HepG2 (cell line): Measurements from ENCODE around the gene KDM2B. TPM values are rescaled to one million over a fixed set of nuclear protein-coding genes. Genes with fewer than 3 reads are reported as not detected.

Experiments
- ATAC-seq: fragments of 200-7000 bp; cut with Tn5 transposase; 3 replicates; pipeline ENCODE4 v1.9.1; 2020; ENCODE audit warnings: mild to moderate bottlenecking, moderate library complexity
- BruUV-seq: library from RNA; stranded (reverse); fragments of 400-500 nt; replicated peaks from 2 replicates; lab custom pipeline; 2021; lab: Mats Ljungman, UMichigan
- CTCF ChIA-PET: fragments of 300-600 bp; formaldehyde crosslinking; extraction: SDS; loops from one replicate; lab custom pipeline; 2021; ENCODE audit warnings: low total read pairs, inconsistent platforms, low intra/inter-chr PET ratio; lab: Yijun Ruan, JAX
- POLR2A ChIA-PET: fragments of 350-600 bp; sonication (Branson Sonifier 250); formaldehyde crosslinking; loops from one replicate; lab custom pipeline; 2020; ENCODE audit warnings: antibody characterized with exemption, inconsistent platforms; lab: Yijun Ruan, JAX
- DNase-seq: peaks from one replicate; pipeline ENCODE4 v3.0.0-alpha.2; 2015; ENCODE audit warnings: low spot score
- FAIRE-seq: peaks from 3 replicates; lab custom pipeline; 2011; peaks lifted over from hg19 to GRCh38; lab: Jason Lieb, UNC
- H2AFZ ChIP-seq: one replicate; pipeline ENCODE4 v1.6.1; 2011; ENCODE audit warnings: low read length, inconsistent platforms
- H3K27ac ChIP-seq: fragments of 300-600 bp; 3 replicates; pipeline ENCODE4 v1.8.0; 2011; ENCODE audit warnings: mixed run types, mild to moderate bottlenecking, mixed read lengths, low read length, inconsistent platforms; ENCODE audit not compliant: insufficient read depth; ENCODE audit errors: extremely low read length
- H3K27me3 ChIP-seq, 2 experiments: fragments of 200-600 bp in 1 of 2; 2 replicates in 1 of 2; 3 replicates in 1 of 2; pipeline versions ENCODE4 v1.6.0 to v1.8.0; 2011; ENCODE audit warnings: low read length in 2 of 2, mild to moderate bottlenecking in 2 of 2, moderate library complexity in 2 of 2, inconsistent platforms in 1 of 2; ENCODE audit not compliant: insufficient read depth in 2 of 2, control insufficient read depth in 1 of 2
- H3K36me3 ChIP-seq, 2 experiments: fragments of 200-600 bp in 1 of 2; replicated peaks in 1 of 2; 2 replicates in 1 of 2; 3 replicates in 1 of 2; pipeline versions ENCODE4 v1.5.1 to v1.8.0; 2011; ENCODE audit warnings: low read length in 2 of 2, inconsistent platforms in 1 of 2; ENCODE audit not compliant: insufficient read depth in 2 of 2, control insufficient read depth in 1 of 2
- H3K4me1 ChIP-seq: 2 replicates; pipeline ENCODE4 v1.5.1; 2012; ENCODE audit warnings: low read length, inconsistent platforms; ENCODE audit not compliant: insufficient read depth
- H3K4me2 ChIP-seq: 2 replicates; pipeline ENCODE4 v1.6.0; 2011; ENCODE audit warnings: low read depth, low read length, inconsistent platforms
- H3K4me3 ChIP-seq, 3 experiments: fragments of 200-600 bp in 1 of 3; sonication (generic), shearing (Covaris generic) in 1 of 3; replicated peaks in 1 of 3; 2 replicates each; pipeline ENCODE4 v1.5.1; 2011 to 2016; ENCODE audit warnings: low read length in 3 of 3, inconsistent platforms in 2 of 3, low read depth in 2 of 3, mild to moderate bottlenecking in 2 of 3, control low read depth in 1 of 3, mixed read lengths in 1 of 3; ENCODE audit not compliant: insufficient read depth in 1 of 3
- H3K79me2 ChIP-seq: one replicate; pipeline ENCODE4 v1.6.1; 2011; ENCODE audit warnings: low read length, inconsistent platforms; ENCODE audit not compliant: insufficient read depth
- H3K9ac ChIP-seq: 2 replicates; pipeline ENCODE4 v1.6.0; 2011; ENCODE audit warnings: mild to moderate bottlenecking, low read depth, low read length, inconsistent platforms; ENCODE audit not compliant: insufficient read depth
- H3K9me3 ChIP-seq: 2 replicates; pipeline ENCODE4 v1.5.1; 2012; ENCODE audit warnings: mild to moderate bottlenecking, low read length
- H4K20me1 ChIP-seq: 2 replicates; pipeline ENCODE4 v1.6.0; 2011; ENCODE audit warnings: inconsistent platforms, mild to moderate bottlenecking, low read length, moderate library complexity; ENCODE audit not compliant: insufficient read depth
- AGO2 ChIP-seq: fragments of 200-400 bp; formaldehyde crosslinking; optimal IDR thresholded peaks from 2 replicates; pipeline ENCODE3; 2017; ENCODE audit warnings: mild to moderate bottlenecking, low read depth, low read length, moderate library complexity
- HIVEP1 ChIP-seq: sonication (generic); formaldehyde crosslinking; IDR thresholded peaks from 2 replicates; pipeline ENCODE4 v1.4.0; 2020; ENCODE audit warnings: mild to moderate bottlenecking, missing genetic modification reagents
- KDM6A ChIP-seq: IDR thresholded peaks from 2 replicates; pipeline ENCODE4 v1.6.1; 2016; ENCODE audit warnings: low read depth
- NFATC3 ChIP-seq: sonication (generic); formaldehyde crosslinking; IDR thresholded peaks from 2 replicates; pipeline ENCODE4 v1.5.1; 2020; ENCODE audit warnings: mild to moderate bottlenecking, missing genetic modification reagents
- ZNF407 ChIP-seq: sonication (generic); formaldehyde crosslinking; IDR thresholded peaks from one replicate; pipeline ENCODE4 v1.5.1; 2020; ENCODE audit warnings: mild to moderate bottlenecking, missing genetic modification reagents; ENCODE audit errors: not compliant biosample characterization
- ZNF530 ChIP-seq: sonication (generic); formaldehyde crosslinking; IDR thresholded peaks from 2 replicates; pipeline ENCODE4 v1.5.0; 2020; ENCODE audit warnings: low read depth, mild to moderate bottlenecking, missing genetic modification reagents
- ZNF574 ChIP-seq: sonication (generic); formaldehyde crosslinking; IDR thresholded peaks from 2 replicates; pipeline ENCODE4 v1.4.0; 2020; ENCODE audit warnings: missing genetic modification reagents
- ZNF792 ChIP-seq: IDR thresholded peaks from 2 replicates; pipeline ENCODE4 v1.6.1; 2016
- WGBS: methylation state at CpG from one replicate; pipeline ENCODE4 v1.1.6; 2017; ENCODE audit warnings: low lambda C conversion rate; 5-methylcytosine and 5-hydroxymethylcytosine counted together
- in situ Hi-C: cut with HindIII; loops from 2 replicates; pipeline ENCODE4 v1.10.0; 2017; ENCODE audit warnings: low pct_unique_long_range_greater_than_20kb; ENCODE audit not compliant: extremely low pct_ligation_motif_present
- intact Hi-C: fragments of 100-400 bp; cut with micrococcal nuclease; formaldehyde crosslinking; loops from one replicate; pipeline ENCODE4 v1.10.0; 2022; ENCODE audit not compliant: unreplicated experiment
- polyA plus RNA-seq, 8 experiments: library from polyadenylated mRNA; depleted of rRNA in 3 of 8; stranded (reverse) in 7 of 8; unstranded in 1 of 8; fragments of >200 nt; fragmentation: Illumina TruSeq in 4 of 8; extraction: Trizol in 4 of 8; gene quantifications; 2 replicates each; pipeline versions ENCODE4 v1.2.1 to v1.2.3, GENCODE V29; 2011 to 2016; ENCODE audit warnings: low read depth in 4 of 8, missing spikeins in 1 of 8, mixed read lengths in 1 of 8; ENCODE audit not compliant: insufficient read depth in 1 of 8
- total RNA-seq, 5 experiments: library from RNA; depleted of rRNA; stranded (reverse); fragments of >200 nt; fragmentation: Illumina TruSeq; extraction: Trizol; gene quantifications; 2 replicates each; pipeline ENCODE4 v1.2.3, GENCODE V29; 2016; ENCODE audit warnings: low read depth in 1 of 5

Gene KDM2B
- total and polyA plus RNA-seq, 2 of the 13 experiments (the other 11 are each of a cell fraction or from before 2014, with no cell fraction given): 17.5 to 26.1 TPM

GRCh38 chr12:121440768-121441167 is 140.1 kb downstream of the KDM2B start:
- Histone ChIP-seq H3K4me3 (no peak overlapping the region), H4K20me1 (no peaks in the 10 kb centered on the region), H3K4me2 (no peak overlapping the region), H3K4me1 (no peaks in the 10 kb centered on the region), H3K27me3 (no peaks in the 10 kb centered on the region), H3K79me2 (no peaks in the 10 kb centered on the region), H3K9ac (no peak overlapping the region), H3K9me3 (no peaks in the 10 kb centered on the region), H3K36me3 (peaks cover 31 to 67% of the 10 kb centered on the region in 2 experiments), H2AFZ (no peak overlapping the region), H3K27ac (no peak overlapping the region)
- BruUV-seq: no TSS peak
- ChIA-PET CTCF (interaction anchor here (3.6 kb wide), 1 partner anchor 106 kb away, joined by 38 read pairs; no protein-coding TSS in a partner anchor), POLR2A (no interaction called here)
- no peak for FAIRE-seq
- TF ChIP-seq AGO2 (peak; percentile 34), ZNF792 (CRISPR knock-in tag) (no peak), HIVEP1 (no peak), KDM6A (CRISPR knock-in tag) (no peak)
- intact Hi-C loops (no loop called here), in situ Hi-C loops (loop anchor here (5.0 kb wide), 1 partner anchor 93 kb away; no protein-coding TSS in a partner anchor)
- no peak for DNase-seq
- 96% methylated on average over 8 of the region's 15 CpGs for WGBS
- no peak for ATAC-seq

GRCh38 chr12:121439715-121440114 is 141.1 kb downstream of the KDM2B start:
- Histone ChIP-seq H3K9me3 (no peaks in the 10 kb centered on the region), H3K4me3 (no peak overlapping the region), H3K27me3 (no peaks in the 10 kb centered on the region), H3K79me2 (no peaks in the 10 kb centered on the region), H4K20me1 (no peaks in the 10 kb centered on the region), H2AFZ (no peak overlapping the region), H3K36me3 (peaks cover 33 to 66% of the 10 kb centered on the region in 2 experiments), H3K9ac (no peak overlapping the region), H3K4me2 (no peak overlapping the region), H3K4me1 (no peaks in the 10 kb centered on the region), H3K27ac (no peak overlapping the region)
- in situ Hi-C loops (loop anchor here (5.0 kb wide), 1 partner anchor 92 kb away; no protein-coding TSS in a partner anchor), intact Hi-C loops (no loop called here)
- CTCF ChIA-PET: no interaction called here
- DNase-seq: no peak
- ATAC-seq: no peak
- WGBS: 91% methylated on average over 10 of the region's 16 CpGs
- no TSS peak for BruUV-seq
- POLR2A ChIA-PET: no interaction called here
- no peak for FAIRE-seq
- no peak for TF ChIP-seq ZNF407 (CRISPR knock-in tag)
- no peak for TF ChIP-seq NFATC3
- TF ChIP-seq ZNF530 (CRISPR knock-in tag): no peak
- TF ChIP-seq ZNF574 (CRISPR knock-in tag): no peak
